ENCODE measurements around the gene SPOCD1. TPM values are rescaled to one million over a fixed set of nuclear protein-coding genes. Genes with fewer than 3 reads are reported as not detected.
A peak's percentile ranks its signal among the peaks of the same experiment; 100 is the strongest.

SPOCD1 gene
- total RNA-seq, 2 donors from 2014 or later = 2.0 to 3.1 TPM

DNA sequence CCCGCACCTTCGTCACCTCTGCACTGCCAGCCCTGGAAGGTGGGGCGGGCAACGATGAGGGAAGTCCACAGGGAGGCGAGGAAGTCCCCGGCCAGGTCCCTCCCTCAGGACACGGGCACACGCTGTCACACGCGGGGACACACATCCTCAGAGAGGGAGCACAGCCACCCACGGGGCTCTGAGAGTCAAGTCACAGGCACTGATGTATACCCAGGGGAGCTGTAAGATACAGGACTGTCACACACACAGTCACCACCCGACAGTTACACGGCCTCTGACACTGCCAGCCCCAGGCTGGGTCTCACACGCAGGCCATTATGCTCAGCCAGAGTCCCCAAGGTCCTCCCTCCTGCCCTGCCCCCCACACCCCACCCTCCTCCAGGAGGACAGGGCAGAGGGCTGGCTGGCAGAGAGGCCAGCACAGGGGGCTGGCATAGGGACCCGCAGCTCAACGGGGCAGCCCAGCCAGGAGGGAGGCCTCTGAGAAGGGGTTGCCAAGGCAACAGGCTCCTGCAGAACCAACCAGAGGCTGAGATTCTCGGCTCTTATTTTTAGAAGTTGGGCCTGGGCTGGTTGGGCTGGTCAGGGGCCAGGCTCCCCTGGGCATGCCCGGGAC, 34.0 kb downstream of the SPOCD1 start:
- H3K9ac ChIP-seq (ENCODE audit: extremely low read depth, low read length, poor library complexity, severe bottlenecking) = no peak overlapping the region
- Mint-ChIP-seq H3K27ac (peak overlapping the region; percentile 88), H3K4me3 (no peak overlapping the region)

GRCh38 chr1:31781138-31781755, 34.6 kb downstream of the SPOCD1 start:
- H3K4me3 Mint-ChIP-seq = no peak overlapping the region
- H3K27me3 ChIP-seq (ENCODE audit: control insufficient read depth, insufficient read depth, low read length, poor library complexity, severe bottlenecking) = no peaks in the 10 kb centered on the region
- DNase-seq = no peak
- WGBS, 2 experiments (ENCODE audit: insufficient coverage in 1 of 2, insufficient read length in 1 of 2) = 50 to 85% methylated on average over 1 to 6 of the region's 7 CpGs
- H3K27ac ChIP-seq (ENCODE audit: low read depth, low read length) = no peak overlapping the region
- H3K9me3 Mint-ChIP-seq = no peaks in the 10 kb centered on the region
- no peaks in the 10 kb centered on the region for H3K27me3 Mint-ChIP-seq (ENCODE audit: insufficient read depth)
- no peak overlapping the region for H3K4me3 ChIP-seq (ENCODE audit: low read length)
- peak overlapping the region; percentile 8 for H3K27ac Mint-ChIP-seq
- H3K9ac ChIP-seq (ENCODE audit: extremely low read depth, low read length, poor library complexity, severe bottlenecking) = no peak overlapping the region
- peaks cover 17% of the 10 kb centered on the region for H3K4me1 ChIP-seq (ENCODE audit: control insufficient read depth, insufficient read depth, low read length)
- no peaks in the 10 kb centered on the region for H3K36me3 Mint-ChIP-seq (ENCODE audit: low read depth)
- H3K9me3 ChIP-seq (ENCODE audit: control insufficient read depth, low read length) = no peaks in the 10 kb centered on the region
- H3K36me3 ChIP-seq (ENCODE audit: control insufficient read depth, insufficient read depth, low read length) = no peaks in the 10 kb centered on the region
- H3K4me1 Mint-ChIP-seq = peaks cover 36% of the 10 kb centered on the region
- TF ChIP-seq, protein P1, sequence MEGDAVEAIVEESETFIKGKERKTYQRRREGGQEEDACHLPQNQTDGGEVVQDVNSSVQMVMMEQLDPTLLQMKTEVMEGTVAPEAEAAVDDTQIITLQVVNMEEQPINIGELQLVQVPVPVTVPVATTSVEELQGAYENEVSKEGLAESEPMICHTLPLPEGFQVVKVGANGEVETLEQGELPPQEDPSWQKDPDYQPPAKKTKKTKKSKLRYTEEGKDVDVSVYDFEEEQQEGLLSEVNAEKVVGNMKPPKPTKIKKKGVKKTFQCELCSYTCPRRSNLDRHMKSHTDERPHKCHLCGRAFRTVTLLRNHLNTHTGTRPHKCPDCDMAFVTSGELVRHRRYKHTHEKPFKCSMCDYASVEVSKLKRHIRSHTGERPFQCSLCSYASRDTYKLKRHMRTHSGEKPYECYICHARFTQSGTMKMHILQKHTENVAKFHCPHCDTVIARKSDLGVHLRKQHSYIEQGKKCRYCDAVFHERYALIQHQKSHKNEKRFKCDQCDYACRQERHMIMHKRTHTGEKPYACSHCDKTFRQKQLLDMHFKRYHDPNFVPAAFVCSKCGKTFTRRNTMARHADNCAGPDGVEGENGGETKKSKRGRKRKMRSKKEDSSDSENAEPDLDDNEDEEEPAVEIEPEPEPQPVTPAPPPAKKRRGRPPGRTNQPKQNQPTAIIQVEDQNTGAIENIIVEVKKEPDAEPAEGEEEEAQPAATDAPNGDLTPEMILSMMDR (conservative IDR thresholded peaks at IDR 0.05) = no peak

More for the DNA sequence above, 34.0 kb downstream of the SPOCD1 start:
- no peaks in the 10 kb centered on the region for H3K36me3 ChIP-seq (ENCODE audit: control insufficient read depth, insufficient read depth, low read length)
- Mint-ChIP-seq H3K9me3 (no peaks in the 10 kb centered on the region), H3K27me3 (ENCODE audit: insufficient read depth) (no peaks in the 10 kb centered on the region), H3K36me3 (ENCODE audit: low read depth) (no peaks in the 10 kb centered on the region), H3K4me1 (peaks cover 30% of the 10 kb centered on the region)
- no peaks in the 10 kb centered on the region for H3K9me3 ChIP-seq (ENCODE audit: control insufficient read depth, low read length)
- TF ChIP-seq, protein P1 (conservative IDR thresholded peaks at IDR 0.05) = no peak
- H3K27me3 ChIP-seq (ENCODE audit: control insufficient read depth, insufficient read depth, low read length, poor library complexity, severe bottlenecking) = no peaks in the 10 kb centered on the region
- peaks cover 17% of the 10 kb centered on the region for H3K4me1 ChIP-seq (ENCODE audit: control insufficient read depth, insufficient read depth, low read length)
- DNase-seq = no peak
- 85 to 86% methylated on average over 14 to 18 of the region's 18 CpGs for WGBS, 2 experiments (ENCODE audit: insufficient coverage in 1 of 2, insufficient read length in 1 of 2)
- no peak overlapping the region for H3K4me3 ChIP-seq (ENCODE audit: low read length)
- H3K27ac ChIP-seq (ENCODE audit: low read depth, low read length) = peak overlapping the region; percentile 64

- no peak overlapping the region for H3K9ac ChIP-seq (ENCODE audit: extremely low read depth, low read length, poor library complexity, severe bottlenecking)
- Mint-ChIP-seq H3K27ac (peak overlapping the region; percentile 44), H3K9me3 (no peaks in the 10 kb centered on the region), H3K27me3 (ENCODE audit: insufficient read depth) (peaks cover 2% of the 10 kb centered on the region), H3K4me3 (no peak overlapping the region), H3K36me3 (ENCODE audit: low read depth) (no peaks in the 10 kb centered on the region), H3K4me1 (peaks cover 39% of the 10 kb centered on the region)
- no peaks in the 10 kb centered on the region for H3K9me3 ChIP-seq (ENCODE audit: control insufficient read depth, low read length)
- no peak overlapping the region for H3K4me3 ChIP-seq (ENCODE audit: low read length)
- H3K27me3 ChIP-seq (ENCODE audit: control insufficient read depth, insufficient read depth, low read length, poor library complexity, severe bottlenecking) = no peaks in the 10 kb centered on the region
- peaks cover 17% of the 10 kb centered on the region for H3K4me1 ChIP-seq (ENCODE audit: control insufficient read depth, insufficient read depth, low read length)
- TF ChIP-seq, protein P1 (conservative IDR thresholded peaks at IDR 0.05) = no peak
- WGBS, 2 experiments (ENCODE audit: insufficient coverage in 1 of 2, insufficient read length in 1 of 2) = 66 to 70% methylated on average over 2 of the region's 2 CpGs
- no peak overlapping the region for H3K27ac ChIP-seq (ENCODE audit: low read depth, low read length)
- no peaks in the 10 kb centered on the region for H3K36me3 ChIP-seq (ENCODE audit: control insufficient read depth, insufficient read depth, low read length)
- DNase-seq = no peak
Measured at GRCh38 chr1:31780632-31781031, 35.2 kb downstream of the SPOCD1 start.
